GM12891 (cell line): ENCODE data around the gene CCDC9B.

Source experiments
- PAX5 ChIP-seq: IDR thresholded peaks from 2 replicates; pipeline ENCODE4 v1.6.1; 2011; ENCODE audit warnings: low read length, moderate library complexity, mild to moderate bottlenecking; ENCODE audit not compliant: insufficient read depth, severe bottlenecking
- POLR2A ChIP-seq: IDR thresholded peaks from 2 replicates; pipeline ENCODE4 v1.6.1; 2011; ENCODE audit warnings: low read depth, low read length, control low read depth
- POLR2AphosphoS5 ChIP-seq: IDR thresholded peaks from 2 replicates; pipeline ENCODE4 v1.6.1; 2011; ENCODE audit warnings: low read depth, low read length, control low read depth
- POU2F2 ChIP-seq: IDR thresholded peaks from 2 replicates; pipeline ENCODE4 v1.6.1; 2011; ENCODE audit warnings: low read depth, mild to moderate bottlenecking, control low read depth, low read length, moderate library complexity
- SPI1 ChIP-seq: IDR thresholded peaks from 2 replicates; pipeline ENCODE4 v1.6.1; 2011; ENCODE audit warnings: low read depth, low read length, control low read depth
- TAF1 ChIP-seq: IDR thresholded peaks from 2 replicates; pipeline ENCODE4 v1.6.1; 2011; ENCODE audit warnings: low read depth, low read length, control low read depth

DNA sequence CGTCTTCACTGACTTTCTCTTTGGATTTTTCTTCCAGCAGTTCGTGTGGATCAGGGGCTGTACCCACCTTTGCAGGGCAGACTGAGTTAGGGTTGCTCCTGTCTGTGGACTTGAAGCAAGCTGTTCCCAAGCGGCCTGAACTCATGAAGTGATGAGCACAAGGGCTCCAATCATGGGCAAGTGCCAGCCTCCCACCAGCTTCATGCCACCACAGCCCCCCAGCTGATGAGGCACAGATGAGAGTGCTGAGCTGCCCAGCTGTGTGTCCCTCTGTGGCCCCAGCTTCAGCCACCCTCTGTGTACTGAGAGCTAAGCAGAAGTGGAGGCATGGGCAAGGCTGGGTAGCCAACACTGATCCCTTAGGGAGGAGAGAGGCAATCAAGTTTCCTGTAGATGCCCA lies 29.7 kb downstream of the CCDC9B start:
- TF ChIP-seq TAF1 (no peak), POLR2A (no peak), SPI1 (no peak), POLR2AphosphoS5 (no peak), POU2F2 (no peak), PAX5 (no peak)
